ENCODE measurements around the gene SOCS7.
"Not testable (repeated sequence)": the region's sequence is repeated elsewhere in the genome, so short reads cannot be mapped to it uniquely, and the experiment has no call there.

SOCS7 gene

DNA sequence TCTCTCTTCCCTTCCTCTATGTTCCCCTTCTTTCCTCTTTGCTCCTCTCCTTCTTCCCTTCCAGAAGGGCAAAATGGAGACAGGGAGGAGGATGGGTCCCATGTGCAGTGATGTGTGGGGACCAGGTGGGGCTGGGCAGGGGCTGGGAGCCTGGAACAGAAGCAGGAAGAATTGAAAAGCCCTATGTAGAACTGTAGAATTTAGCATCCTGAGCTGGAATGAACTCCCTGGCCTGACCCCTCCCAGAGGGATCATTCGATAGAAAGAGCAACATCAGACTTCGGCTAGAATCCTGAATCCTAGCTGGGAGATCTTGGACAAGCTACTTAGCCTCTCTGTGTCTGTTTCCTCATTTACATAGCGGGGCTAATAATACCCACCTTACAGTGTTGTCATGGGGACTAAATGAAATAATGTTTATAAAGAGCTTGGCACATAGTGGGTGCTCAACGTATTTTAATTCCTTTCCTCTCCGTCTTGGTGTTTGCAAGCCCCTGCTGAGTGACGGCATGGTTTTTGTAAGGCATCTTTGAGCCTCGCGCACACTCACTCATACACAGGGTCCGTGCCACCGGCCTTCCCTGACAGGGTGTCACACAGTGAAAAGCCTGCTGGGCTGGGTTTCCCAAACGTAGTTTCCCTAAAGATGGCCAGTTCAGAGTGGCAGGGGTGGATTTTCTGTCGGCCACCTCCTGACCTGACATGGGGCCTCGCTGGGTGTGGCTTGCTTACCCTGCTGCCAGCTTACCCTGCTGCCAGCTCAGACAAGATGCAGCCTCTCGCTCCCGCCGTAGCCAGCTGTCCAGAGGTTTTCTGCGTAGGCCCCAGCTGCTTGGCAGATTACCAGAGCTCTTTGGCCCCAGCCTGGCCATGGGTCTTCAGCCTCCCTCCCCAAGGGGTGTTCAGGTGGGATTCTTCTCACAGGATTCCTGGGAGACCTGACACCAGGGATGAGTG lies 70.5 kb downstream of the SOCS7 start:
- FAIRE-seq, result no peak

DNA sequence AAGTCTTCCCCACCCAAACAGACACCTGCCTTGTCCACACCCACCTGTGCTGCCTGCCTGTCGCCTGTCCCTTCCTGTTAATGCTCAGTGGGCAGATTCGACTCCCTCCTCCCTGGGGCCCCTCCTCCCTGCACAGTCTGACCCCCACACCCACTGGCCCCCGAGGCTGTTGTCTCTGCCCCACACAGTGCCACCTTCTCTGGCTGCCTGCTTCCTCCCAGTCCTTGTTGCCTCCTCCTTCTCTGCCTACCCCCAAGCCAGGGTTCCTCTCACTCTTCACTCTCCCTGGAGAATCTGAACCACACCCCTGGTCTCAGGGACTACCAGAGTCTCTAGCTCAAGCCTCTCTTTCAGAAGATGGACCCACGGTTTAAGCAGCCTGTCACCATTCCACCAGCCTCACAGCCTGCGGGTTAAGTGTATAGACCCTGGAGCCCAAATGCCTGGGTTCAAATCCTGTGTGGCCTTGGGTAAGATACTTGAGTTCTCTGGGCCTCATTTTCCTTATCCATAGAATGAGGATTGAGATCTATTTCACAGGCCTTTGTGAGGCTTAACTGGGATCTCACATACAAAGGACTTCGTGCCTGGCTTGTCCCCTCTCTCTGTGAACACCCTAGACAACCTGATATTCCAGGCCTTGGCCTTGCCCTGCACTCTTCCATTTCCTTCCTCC lies 72.8 kb downstream of the SOCS7 start:
- FAIRE-seq, result no peak

- no peak for FAIRE-seq
Observed at GRCh38 chr17:38425031-38425430, 73.4 kb downstream of the SOCS7 start.

DNA sequence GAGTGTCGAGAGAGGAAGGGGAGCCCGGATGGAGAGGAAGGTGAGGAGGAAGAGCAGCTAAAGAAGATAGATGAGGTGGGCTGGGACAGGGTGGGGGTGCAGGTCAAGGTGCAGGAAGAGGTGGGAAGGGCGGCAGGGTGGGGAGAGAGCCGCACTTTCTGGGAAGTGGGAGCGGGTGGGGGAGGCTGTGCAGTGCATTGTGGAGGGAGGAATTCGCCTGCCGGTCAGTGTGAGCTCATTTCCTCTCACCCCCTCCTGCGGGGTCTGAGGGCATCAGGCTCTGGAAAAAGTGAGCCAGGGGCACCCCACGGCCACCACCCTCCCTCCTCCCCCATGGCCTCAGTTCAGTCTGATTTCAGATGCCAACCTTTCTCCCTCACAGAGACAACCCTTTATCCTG lies 74.1 kb downstream of the SOCS7 start:
- FAIRE-seq, result no peak

DNA sequence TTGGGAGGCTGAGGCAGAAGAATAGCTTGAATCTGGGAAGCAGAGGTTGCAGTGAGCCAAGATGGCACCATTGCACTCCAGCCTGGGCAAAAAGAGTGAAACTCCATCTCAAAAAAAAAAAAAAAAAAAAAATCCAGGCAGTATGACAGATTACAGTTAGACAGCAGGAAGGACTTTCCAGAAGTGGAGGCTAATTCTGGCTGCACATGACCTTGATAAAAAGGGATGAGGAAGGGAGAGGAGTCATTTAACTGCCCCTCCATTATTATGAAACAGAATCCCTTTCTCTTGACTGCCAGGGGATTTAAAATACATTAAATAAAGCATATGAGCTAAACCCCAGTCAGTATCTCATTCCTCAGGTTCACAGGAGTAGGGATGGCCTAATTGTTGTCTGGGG lies 74.8 kb downstream of the SOCS7 start:
- no peak for FAIRE-seq

- FAIRE-seq, result no peak
Observed at GRCh38 chr17:38427160-38427949, 75.7 kb downstream of the SOCS7 start.

- FAIRE-seq, result no peak
Observed at GRCh38 chr17:38428112-38428642, 76.5 kb downstream of the SOCS7 start, which contains the start of gene ARHGAP23. ARHGAP23 (plus strand) TSS chr17:38428464; CDS start chr17:38428486, 22 bp downstream.

DNA sequence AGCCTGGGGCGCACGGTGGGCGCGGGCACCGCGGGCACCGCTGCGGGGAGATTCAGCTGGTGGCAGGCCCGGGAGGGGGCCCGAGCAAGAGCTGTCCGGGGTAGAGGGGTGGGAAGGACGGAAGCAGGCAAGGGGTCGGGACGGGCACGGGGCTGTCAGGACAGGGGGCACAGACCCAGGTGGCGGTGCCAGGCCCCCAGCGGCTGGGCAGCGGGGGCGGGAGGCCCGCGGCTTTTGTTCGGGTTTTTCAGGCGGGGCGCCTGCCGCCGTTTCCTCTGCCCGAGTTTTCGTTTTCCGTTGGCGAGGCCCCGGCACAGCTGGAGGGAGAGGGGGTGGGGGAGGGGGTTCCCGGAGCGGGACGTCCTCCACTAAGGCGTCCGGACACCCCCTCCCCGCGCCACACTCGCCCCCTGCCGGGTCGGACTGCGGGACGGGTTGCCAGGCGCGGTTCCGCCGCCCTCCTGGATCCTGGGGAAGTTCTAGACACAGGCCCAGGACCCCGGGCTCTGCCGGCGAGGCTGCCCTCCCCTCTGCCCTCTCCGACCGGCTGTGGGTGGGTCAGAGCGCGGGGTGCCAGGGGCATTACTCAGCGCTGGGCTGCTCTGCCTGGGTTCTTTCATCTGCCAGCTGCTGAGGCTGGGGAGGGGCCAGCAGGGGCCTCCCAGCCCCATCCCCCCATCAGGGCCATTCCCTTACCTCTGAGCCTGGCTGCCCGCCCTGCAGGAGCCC lies 77.2 kb downstream of the SOCS7 start:
- FAIRE-seq, result no peak

DNA sequence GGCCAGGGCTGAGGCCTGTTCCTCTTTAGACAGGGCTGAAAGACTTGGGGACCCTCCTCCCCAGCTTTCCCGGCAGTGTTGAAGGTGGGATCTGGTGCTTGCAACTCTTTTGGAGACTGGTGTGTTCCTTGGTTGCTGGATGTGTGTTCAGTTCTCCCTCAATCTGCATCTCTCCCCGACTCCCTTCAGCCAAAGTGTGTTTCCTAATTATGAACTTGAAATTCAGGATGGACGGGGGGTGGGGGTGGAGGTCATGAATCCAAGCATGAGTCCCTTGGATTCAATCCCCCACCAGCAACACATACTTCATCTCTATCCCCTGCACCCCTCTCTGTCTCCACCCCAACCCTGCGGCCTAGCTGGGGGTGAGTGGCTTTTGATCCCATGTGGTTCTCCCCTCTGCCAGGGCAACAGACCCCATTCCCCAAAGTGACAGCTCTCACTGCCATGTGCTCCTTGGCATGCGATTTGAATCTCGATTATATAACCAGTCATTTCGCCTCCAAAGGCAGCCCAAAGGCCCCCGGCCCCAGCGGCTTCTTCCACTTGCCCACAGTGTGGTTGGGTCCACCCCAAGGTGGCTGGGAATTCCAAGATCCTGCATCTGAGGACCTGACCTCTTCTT lies 77.9 kb downstream of the SOCS7 start:
- no peak for FAIRE-seq

- FAIRE-seq, result no peak
Observed at GRCh38 chr17:38430316-38430715, 78.7 kb downstream of the SOCS7 start.

DNA sequence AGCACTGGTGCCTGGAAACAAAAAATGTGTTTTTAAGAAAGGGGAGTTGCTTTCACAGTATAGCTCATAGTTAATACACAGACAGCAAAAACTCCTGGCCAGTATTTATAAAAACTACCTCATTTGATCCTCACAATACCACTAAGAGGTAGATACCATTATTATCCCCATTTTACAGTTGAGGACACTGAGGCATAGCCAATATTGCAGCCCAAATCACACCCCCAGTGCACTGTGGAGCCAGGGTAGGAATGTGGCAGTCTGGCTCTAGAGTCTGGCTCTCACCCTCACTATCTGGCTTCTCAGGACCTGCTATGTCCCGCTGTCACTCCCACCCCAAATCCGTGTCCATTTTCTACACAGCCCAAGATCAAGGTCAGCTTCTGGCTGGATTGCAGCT lies 79.2 kb downstream of the SOCS7 start:
- FAIRE-seq, result no peak

GRCh38 chr17:38431346-38432145 lies 79.9 kb downstream of the SOCS7 start:
- no peak for FAIRE-seq

DNA sequence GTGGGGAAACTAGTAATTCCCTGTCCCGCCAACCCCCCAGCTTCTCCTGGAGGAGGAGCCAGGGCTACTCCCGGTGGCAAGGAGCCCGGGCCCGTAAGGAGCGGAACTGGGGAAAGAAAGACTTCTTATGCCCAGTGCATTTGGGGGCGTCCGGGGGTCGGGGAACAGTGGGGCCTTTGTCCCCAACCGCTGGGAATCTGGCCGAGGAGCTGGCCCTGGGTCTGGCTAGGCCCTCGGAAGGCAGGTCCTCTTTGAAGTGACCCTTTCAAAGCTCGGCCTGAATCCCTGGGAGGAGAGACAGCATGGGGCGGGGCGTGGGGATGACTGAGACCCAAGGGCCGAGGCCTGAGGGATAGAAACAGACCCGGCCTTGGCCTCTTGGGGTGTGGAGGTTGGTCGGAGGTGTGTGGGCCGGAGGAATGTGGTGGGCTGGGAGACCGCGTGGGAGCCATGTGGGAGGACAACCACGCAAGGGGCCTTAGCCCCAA lies 82.6 kb downstream of the SOCS7 start:
- no peak for FAIRE-seq

- no peak for FAIRE-seq
Observed at GRCh38 chr17:38435795-38436194, 84.2 kb downstream of the SOCS7 start.

GRCh38 chr17:38436386-38436785 lies 84.7 kb downstream of the SOCS7 start:
- no peak for FAIRE-seq

DNA sequence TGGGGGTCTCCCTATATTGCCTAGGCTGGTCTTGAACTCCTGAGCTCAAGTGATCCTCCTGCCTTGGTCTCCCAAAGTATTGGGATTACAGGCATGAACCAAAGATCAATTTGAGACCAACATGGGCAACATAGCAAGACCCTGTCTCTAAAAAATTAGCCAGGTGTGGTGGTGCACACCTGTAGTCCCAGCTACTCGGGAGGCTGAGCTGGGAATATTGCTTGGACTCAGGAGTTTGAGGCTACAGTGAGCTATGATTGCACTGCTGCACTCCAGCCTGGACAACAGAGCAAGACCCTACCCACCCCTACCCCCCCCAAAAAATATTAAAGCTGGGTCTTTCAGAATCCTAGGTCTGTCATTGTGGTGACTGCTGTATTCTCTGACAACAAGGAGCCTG lies 85.7 kb downstream of the SOCS7 start:
- FAIRE-seq, result not testable (repeated sequence)

- no peak for FAIRE-seq
Observed at GRCh38 chr17:38439436-38439835, 87.8 kb downstream of the SOCS7 start.

GRCh38 chr17:38440614-38441397 lies 89.2 kb downstream of the SOCS7 start:
- no peak for FAIRE-seq

GRCh38 chr17:38441429-38442061 lies 89.9 kb downstream of the SOCS7 start:
- no peak for FAIRE-seq
